HG02678 (cell line): ENCODE results near the gene RUNDC1.
"Not testable (repeated sequence)": the region's sequence is repeated elsewhere in the genome, so short reads cannot be mapped to it uniquely, and the experiment has no call there.

ENCODE experiments used
- ATAC-seq: cut with Tn5 transposase; IDR thresholded peaks from one replicate; pipeline ENCODE4 v1.9.1; 2021; ENCODE audit warnings: mild to moderate bottlenecking, moderate library complexity; ENCODE audit not compliant: unreplicated experiment

RUNDC1 gene

GRCh38 chr17:42980274-42980765 lies at the start of gene RUNDC1:
TSS of gene RUNDC1 (plus strand) at chr17:42980565. CDS start at chr17:42980577, 12 bp downstream.
- peak; percentile 67 for ATAC-seq

GRCh38 chr17:42937712-42938596 lies 42.4 kb upstream of the RUNDC1 start:
- ATAC-seq, result no peak

GRCh38 chr17:42944211-42944610 lies 36.2 kb upstream of the RUNDC1 start:
- no peak for ATAC-seq

GRCh38 chr17:42946812-42947211 lies 33.6 kb upstream of the RUNDC1 start:
- no peak for ATAC-seq

- ATAC-seq, result no peak
These were observed 30.2 kb upstream of the RUNDC1 start for GRCh38 chr17:42950044-42950783.

GRCh38 chr17:42953669-42954068 lies 26.7 kb upstream of the RUNDC1 start:
- ATAC-seq, result no peak

GRCh38 chr17:42964161-42964932 lies 16.0 kb upstream of the RUNDC1 start, which contains the start of gene AARSD1:
TSS of gene AARSD1 (minus strand) at chr17:42964454. CDS start at chr17:42964440, 14 bp downstream.
- ATAC-seq, result peak; percentile 75

- ATAC-seq, result no peak
These were observed 12.4 kb upstream of the RUNDC1 start for GRCh38 chr17:42967925-42968324.

- ATAC-seq, result no peak
These were observed 11.3 kb upstream of the RUNDC1 start for GRCh38 chr17:42969001-42969581.

GRCh38 chr17:42971589-42971988 lies 8.8 kb upstream of the RUNDC1 start:
- ATAC-seq, result no peak

GRCh38 chr17:42973323-42973722 lies 7.0 kb upstream of the RUNDC1 start:
- ATAC-seq, result not testable (repeated sequence)

- ATAC-seq, result no peak
These were observed 5.1 kb upstream of the RUNDC1 start for GRCh38 chr17:42975265-42975664.

- not testable (repeated sequence) for ATAC-seq
These were observed 4.7 kb upstream of the RUNDC1 start for GRCh38 chr17:42975701-42976100.

- ATAC-seq, result peak; percentile 27
These were observed 673 bp upstream of the RUNDC1 start, which contains the start of gene PTGES3L for GRCh38 chr17:42979511-42980273. TSS of gene PTGES3L (minus strand) at chr17:42980080. CDS start at chr17:42980053, 27 bp downstream.

GRCh38 chr17:42980766-42981397 lies 517 bp downstream of the RUNDC1 start:
- peak; percentile 43 for ATAC-seq

GRCh38 chr17:42982266-42982665 lies 1.9 kb downstream of the RUNDC1 start:
- no peak for ATAC-seq

GRCh38 chr17:42985225-42985624 lies 4.9 kb downstream of the RUNDC1 start:
- ATAC-seq, result peak; percentile 53

- ATAC-seq, result no peak
These were observed 8.8 kb downstream of the RUNDC1 start for GRCh38 chr17:42989141-42989540.
